Adrenal gland (tissue), 12 donors: ENCODE data around the gene TOLLIP. TPM values are rescaled to one million over a fixed set of nuclear protein-coding genes. Genes with fewer than 3 reads are reported as not detected.

Experiments used
- DNase-seq, 7 donors: peaks; one replicate each; pipeline ENCODE4 v3.0.0-alpha.2; 2019 to 2020
- H3K27ac ChIP-seq, 5 donors: fragments of 200-600 bp; sonication (generic) in 4 of 5; 1 replicate in 3 of 5; 2 replicates in 2 of 5; pipeline versions ENCODE4 v1.5.1 to v1.8.0; 2016 to 2020; ENCODE audit warnings: mild to moderate bottlenecking in 1 of 5
- H3K27me3 ChIP-seq: fragments of 200-600 bp; 2 replicates; pipeline ENCODE4 v1.8.0; 2021
- H3K36me3 ChIP-seq, 2 donors: fragments of 200-600 bp; replicated peaks in 1 of 2; 1 replicate in 1 of 2; 2 replicates in 1 of 2; pipeline versions ENCODE4 v1.5.1 to v1.8.0; 2018 to 2022
- H3K4me1 ChIP-seq, 2 donors: fragments of 200-600 bp; replicated peaks in 1 of 2; 1 replicate in 1 of 2; 2 replicates in 1 of 2; pipeline versions ENCODE4 v1.5.1 to v1.8.0; 2018 to 2021
- H3K4me3 ChIP-seq, 4 donors: fragments of 200-600 bp; sonication (generic) in 3 of 4; one replicate each; pipeline ENCODE4 v1.5.1; 2016 to 2018
- H3K9me3 ChIP-seq, 3 donors: fragments of 200-600 bp; sonication (generic) in 1 of 3; replicated peaks in 1 of 3; 1 replicate in 2 of 3; 2 replicates in 1 of 3; pipeline versions ENCODE4 v1.5.1 to v1.8.0; 2016 to 2021
- POLR2A ChIP-seq, 2 donors: fragments of 450-650 bp; IDR thresholded peaks; one replicate each; pipeline ENCODE4 v1.6.1; 2017; ENCODE audit warnings: antibody characterized with exemption in 2 of 2, mild to moderate bottlenecking in 2 of 2, moderate library complexity in 1 of 2
- WGBS, 4 donors: extraction: QIAGEN DNeasy Blood & Tissue Kit in 2 of 4; methylation state at CpG; one replicate each; pipeline versions ENCODE4 v1.1.5 to v1.1.7; 2013 to 2017; 5-methylcytosine and 5-hydroxymethylcytosine counted together
- intact Hi-C, 2 donors: fragments of 100-400 bp; cut with DNase I; formaldehyde crosslinking; loops; one replicate each; pipeline versions ENCODE4 v1.14.1 to v1.15.0; 2022 to 2023
- polyA plus RNA-seq, 3 donors: library from polyadenylated mRNA; stranded (reverse); fragments of 200-250 nt in 2 of 3; fragments of 350-450 nt in 1 of 3; fragmentation: Illumina TruSeq in 1 of 3; extraction: RNeasy Lipid Tissue Mini Kit (QIAGEN cat#74804) in 1 of 3; gene quantifications; one replicate each; pipeline ENCODE4 v1.2.3, GENCODE V29; 2013 to 2014
- total RNA-seq, 9 donors: library from RNA; depleted of rRNA in 4 of 9; stranded (reverse); fragments of >200 nt in 4 of 9; fragments of 120-200 nt in 1 of 9; fragmentation: NEBNext Ultra II Directional in 1 of 9; extraction: Animal tissue kit (Norgen Biotek cat#: 25700) in 1 of 9; gene quantifications; one replicate each; pipeline versions ENCODE4 v1.1.0 to v1.2.4, GENCODE V29; 2013 to 2023
- TF ChIP-seq, protein P1 (sequence below), 6 experiments: fragments of 450-650 bp in 4 of 6; fragments of 200-600 bp in 2 of 6; sonication (generic) in 1 of 6; IDR thresholded peaks; 1 replicate in 5 of 6; 2 replicates in 1 of 6; pipeline versions ENCODE4 v1.5.1 to v1.8.0; 2016 to 2021; ENCODE audit warnings: antibody characterized with exemption in 6 of 6, mild to moderate bottlenecking in 2 of 6, moderate library complexity in 1 of 6
- donor health status: healthy with polysubstance abuse.
- donor health status: Bipolar disorder and iron deficiency.
- donor health status: DM: yes; HTN: yes; CAD: no.
- donor health status: DM: no; HTN: no; CAD: no.
- donor health status: DM: no; HTN: no; CAD: no.
- donor health status: DM: yes; HTN: yes; CAD: no.

Gene TOLLIP
- total and polyA plus RNA-seq, 12 donors = 18.9 to 84.1 (median 66.3) TPM

DNA sequence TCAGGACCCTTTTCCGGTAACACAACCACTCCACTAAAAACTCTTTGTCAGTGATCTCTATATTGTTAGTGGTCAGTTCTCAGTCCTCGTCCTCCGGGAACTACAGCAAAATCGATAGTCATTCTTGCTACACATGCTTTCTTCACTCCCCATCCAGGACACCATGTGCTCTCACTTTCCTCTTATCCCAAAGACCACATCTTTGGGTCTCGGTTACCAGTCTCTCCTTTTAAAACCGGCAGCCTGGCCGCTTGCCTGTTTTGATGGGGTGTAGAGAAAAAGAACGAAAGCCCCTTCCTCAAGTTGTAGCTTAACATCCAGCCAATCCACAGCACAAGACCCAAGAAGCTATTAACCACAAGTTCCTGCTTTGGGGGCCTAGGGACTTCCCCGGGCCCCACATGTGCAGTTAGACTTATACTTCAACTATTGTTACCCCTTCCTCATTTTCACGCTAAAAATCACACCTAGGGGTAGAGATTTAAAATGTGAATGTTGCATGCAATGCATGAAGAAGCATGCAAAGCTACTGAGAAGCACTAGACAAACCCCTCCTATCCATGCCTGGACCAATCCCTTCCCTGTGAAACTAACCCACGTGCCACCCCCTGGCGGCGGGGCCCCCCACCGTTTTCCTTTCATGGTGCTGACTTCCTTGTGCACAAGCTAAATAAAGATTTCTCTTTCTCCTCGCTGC is 1.5 kb upstream of the TOLLIP start:
- Histone ChIP-seq H3K4me3 (peak overlapping the region in 1 of 4 donors; percentile 99), H3K27ac (no peak overlapping the region), H3K36me3 (no peaks in the 10 kb centered on the region), H3K4me1 (peaks cover 26 to 29% of the 10 kb centered on the region in 2 donors), H3K9me3 (no peaks in the 10 kb centered on the region), H3K27me3 (no peaks in the 10 kb centered on the region)
- DNase-seq = peak in 1 of 7 donors; percentile 55
- 77 to 81% (median 78%) methylated on average over 15 of the region's 15 CpGs for WGBS, 4 donors
- intact Hi-C loops = no loop called here
- no peak for TF ChIP-seq POLR2A (IDR thresholded peaks at IDR 0.05)
- TF ChIP-seq, protein P1, sequence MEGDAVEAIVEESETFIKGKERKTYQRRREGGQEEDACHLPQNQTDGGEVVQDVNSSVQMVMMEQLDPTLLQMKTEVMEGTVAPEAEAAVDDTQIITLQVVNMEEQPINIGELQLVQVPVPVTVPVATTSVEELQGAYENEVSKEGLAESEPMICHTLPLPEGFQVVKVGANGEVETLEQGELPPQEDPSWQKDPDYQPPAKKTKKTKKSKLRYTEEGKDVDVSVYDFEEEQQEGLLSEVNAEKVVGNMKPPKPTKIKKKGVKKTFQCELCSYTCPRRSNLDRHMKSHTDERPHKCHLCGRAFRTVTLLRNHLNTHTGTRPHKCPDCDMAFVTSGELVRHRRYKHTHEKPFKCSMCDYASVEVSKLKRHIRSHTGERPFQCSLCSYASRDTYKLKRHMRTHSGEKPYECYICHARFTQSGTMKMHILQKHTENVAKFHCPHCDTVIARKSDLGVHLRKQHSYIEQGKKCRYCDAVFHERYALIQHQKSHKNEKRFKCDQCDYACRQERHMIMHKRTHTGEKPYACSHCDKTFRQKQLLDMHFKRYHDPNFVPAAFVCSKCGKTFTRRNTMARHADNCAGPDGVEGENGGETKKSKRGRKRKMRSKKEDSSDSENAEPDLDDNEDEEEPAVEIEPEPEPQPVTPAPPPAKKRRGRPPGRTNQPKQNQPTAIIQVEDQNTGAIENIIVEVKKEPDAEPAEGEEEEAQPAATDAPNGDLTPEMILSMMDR (IDR thresholded peaks at IDR 0.05) = no peak

DNA sequence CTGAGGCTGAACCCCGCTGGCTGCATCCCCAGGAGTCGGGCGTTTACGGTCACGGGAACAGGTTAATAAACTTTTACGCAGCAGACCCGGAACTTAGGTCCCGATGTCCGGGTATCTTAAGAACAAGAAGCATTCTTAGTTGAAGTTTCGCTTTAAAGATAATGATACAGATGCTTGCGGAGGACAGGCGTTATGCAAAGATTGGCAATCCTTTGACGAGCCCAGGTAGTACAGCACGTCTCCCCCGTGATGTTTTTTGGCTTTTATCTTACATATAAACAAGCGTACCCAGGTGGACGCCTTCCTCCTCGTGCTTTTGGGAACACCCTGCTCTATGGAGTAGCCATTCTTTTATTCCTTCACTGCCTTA is 871 bp upstream of the TOLLIP start:
- Histone ChIP-seq H3K27ac (peak overlapping the region in 4 of 5 donors; percentile 86 to 99 (median 90)), H3K27me3 (no peaks in the 10 kb centered on the region), H3K4me1 (peaks cover 26 to 29% of the 10 kb centered on the region in 2 donors), H3K36me3 (no peaks in the 10 kb centered on the region), H3K4me3 (peak overlapping the region in 3 of 4 donors; percentile 41 to 99 (median 75)), H3K9me3 (no peaks in the 10 kb centered on the region)
- 73 to 91% (median 82%) methylated on average over 14 to 18 of the region's 18 CpGs for WGBS, 4 donors
- intact Hi-C loops = no loop called here
- TF ChIP-seq, protein P1 (IDR thresholded peaks at IDR 0.05) = no peak
- no peak for TF ChIP-seq POLR2A (IDR thresholded peaks at IDR 0.05)
- DNase-seq = peak in 1 of 7 donors; percentile 57

DNA sequence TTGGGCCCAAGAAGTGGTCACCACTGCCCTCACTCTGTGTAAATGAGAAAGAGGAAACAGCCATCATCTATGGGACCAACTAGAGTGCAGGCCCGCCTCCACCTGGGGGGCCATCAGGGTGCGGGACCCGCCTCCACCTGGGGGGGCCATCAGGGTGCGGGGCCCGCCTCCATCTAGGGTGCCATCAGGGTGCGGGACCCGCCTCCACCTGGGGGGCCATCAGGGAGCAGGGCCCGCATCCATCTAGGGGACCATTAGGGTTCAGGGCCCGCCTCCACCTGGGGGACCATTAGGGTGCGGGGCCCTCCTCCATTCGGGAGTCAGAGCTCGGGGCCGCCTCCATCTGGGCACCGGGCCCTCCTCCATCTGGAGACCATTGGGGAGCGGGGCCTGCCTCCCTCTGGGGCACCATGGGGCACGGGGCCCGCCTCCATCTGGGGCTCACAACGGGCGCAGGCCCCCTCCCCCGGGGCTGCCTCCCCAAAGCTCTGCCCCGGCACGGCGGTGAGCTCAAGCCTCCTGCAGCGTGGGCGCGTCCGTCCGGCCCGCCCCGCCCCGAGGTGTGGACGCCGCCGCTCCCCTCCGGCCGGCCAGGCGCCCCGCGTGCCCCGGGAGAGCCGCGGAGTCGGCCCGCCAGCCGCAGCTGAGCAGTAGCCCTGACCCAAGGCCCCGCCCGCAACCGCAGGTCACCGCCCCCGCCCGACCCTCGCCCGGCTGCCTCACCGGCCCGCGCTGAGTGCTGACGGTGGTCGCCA is 512 bp downstream of the TOLLIP start:
- no peaks in the 10 kb centered on the region for H3K27me3 ChIP-seq
- peak in 2 of 7 donors; percentile 29 to 53 for DNase-seq
- no peaks in the 10 kb centered on the region for H3K9me3 ChIP-seq
- H3K4me3 ChIP-seq = peak overlapping the region; percentile 36 to 99 (median 82)
- TF ChIP-seq, protein P1 (IDR thresholded peaks at IDR 0.05) = no peak
- TF ChIP-seq POLR2A (IDR thresholded peaks at IDR 0.05) = no peak
- intact Hi-C loops = no loop called here
- WGBS, 4 donors = 2 to 15% (median 3%) methylated on average over 5 to 58 of the region's 58 CpGs; no CpG with 5 or more reads in 1 of the 4 donors
- H3K4me1 ChIP-seq = peaks cover 26 to 29% of the 10 kb centered on the region in 2 donors
- H3K27ac ChIP-seq = peak overlapping the region; percentile 56 to 99 (median 88)
- no peaks in the 10 kb centered on the region for H3K36me3 ChIP-seq

DNA sequence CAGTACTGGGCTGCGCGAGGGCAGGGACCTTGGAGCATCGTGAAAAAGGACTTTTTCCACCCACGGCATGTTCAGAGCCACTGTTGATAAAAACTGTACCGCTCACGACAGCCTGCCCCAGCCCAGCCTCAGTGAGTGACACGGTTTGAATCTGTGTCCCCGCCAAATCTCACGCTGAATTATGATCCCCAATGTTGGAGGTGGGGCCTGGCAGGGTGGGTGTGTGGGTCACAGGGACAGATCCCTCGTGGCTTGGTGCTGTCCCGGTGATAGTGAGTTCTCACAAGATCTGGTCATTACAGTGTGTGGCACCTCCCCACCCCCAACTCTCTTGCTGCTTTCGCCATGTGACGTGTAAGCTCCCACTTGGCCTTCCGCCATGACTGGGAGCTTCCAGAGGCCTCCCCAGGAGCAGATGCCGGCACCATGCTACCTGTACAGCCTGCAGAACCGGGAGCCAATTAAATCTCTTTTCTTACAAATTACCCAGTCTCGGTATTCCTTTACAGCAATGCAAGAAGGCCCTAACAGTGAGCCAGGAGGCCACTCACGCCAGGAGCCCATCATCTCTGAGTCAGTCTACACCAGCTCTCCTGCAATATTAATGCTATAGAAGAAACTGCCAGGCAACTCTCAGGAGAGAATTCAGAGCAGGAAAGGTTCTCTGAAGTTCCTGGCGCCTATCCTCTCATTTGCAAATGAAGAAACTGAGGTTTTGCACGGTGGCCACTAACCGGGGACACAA is 1.3 kb downstream of the TOLLIP start:
- no peaks in the 10 kb centered on the region for H3K9me3 ChIP-seq
- H3K27ac ChIP-seq = peak overlapping the region in 1 of 5 donors; percentile 86
- peak in 3 of 7 donors; percentile 38 to 63 (median 39) for DNase-seq
- no peaks in the 10 kb centered on the region for H3K27me3 ChIP-seq
- peaks cover 29 to 30% of the 10 kb centered on the region in 2 donors for H3K4me1 ChIP-seq
- intact Hi-C loops = no loop called here
- H3K36me3 ChIP-seq = no peaks in the 10 kb centered on the region
- H3K4me3 ChIP-seq = peak overlapping the region in 3 of 4 donors; percentile 79 to 99 (median 86)
- 70 to 75% (median 73%) methylated on average over 20 to 21 of the region's 21 CpGs for WGBS, 4 donors
- TF ChIP-seq, protein P1 (IDR thresholded peaks at IDR 0.05) = no peak
- TF ChIP-seq POLR2A (IDR thresholded peaks at IDR 0.05) = no peak
